Stimulated activated CD8-positive, alpha-beta memory T cell treated with anti-CD3 and anti-CD28 coated beads, Interleukin-15, amount 100 ng/mL, for 24 hours (primary cell): ENCODE measurements around the gene CEP295NL.
"Not testable (repeated sequence)": the region's sequence is repeated elsewhere in the genome, so short reads cannot be mapped to it uniquely, and the experiment has no call there.

Experiments used
- DNase-seq: peaks from one replicate; pipeline ENCODE4 v3.0.0-alpha.2; 2020; ENCODE audit warnings: low read depth

The CEP295NL gene

GRCh38 chr17:78929908-78930775, 27.1 kb upstream of the CEP295NL start:
- no peak for DNase-seq

- no peak for DNase-seq
These were observed 22.9 kb upstream of the CEP295NL start for GRCh38 chr17:78925662-78926555.

GRCh38 chr17:78925234-78925633, 22.2 kb upstream of the CEP295NL start, which contains the start of gene TIMP2:
Gene TIMP2, minus strand, starts transcription at chr17:78925387. Its CDS starts 299 bp downstream, at chr17:78925088.
- DNase-seq, result peak; percentile 25

GRCh38 chr17:78924481-78925151, 21.6 kb upstream of the CEP295NL start:
- DNase-seq, result no peak

- DNase-seq, result no peak
These were observed 20.9 kb upstream of the CEP295NL start for GRCh38 chr17:78923660-78924453.

GRCh38 chr17:78922816-78923498, 20.0 kb upstream of the CEP295NL start:
- no peak for DNase-seq

GRCh38 chr17:78921437-78921971, 18.5 kb upstream of the CEP295NL start:
- no peak for DNase-seq

GRCh38 chr17:78920528-78920927, 17.5 kb upstream of the CEP295NL start:
- no peak for DNase-seq

- DNase-seq, result no peak
These were observed 17.0 kb upstream of the CEP295NL start for GRCh38 chr17:78919861-78920450.

GRCh38 chr17:78918979-78919378, 16.0 kb upstream of the CEP295NL start:
- DNase-seq, result no peak

GRCh38 chr17:78917451-78918275, 14.7 kb upstream of the CEP295NL start:
- DNase-seq, result no peak

GRCh38 chr17:78915872-78916632, 13.1 kb upstream of the CEP295NL start:
- no peak for DNase-seq

- no peak for DNase-seq
These were observed 10.1 kb upstream of the CEP295NL start for GRCh38 chr17:78913115-78913514.

- no peak for DNase-seq
These were observed 9.1 kb upstream of the CEP295NL start for GRCh38 chr17:78912082-78912481.

GRCh38 chr17:78911543-78911942, 8.5 kb upstream of the CEP295NL start:
- not testable (repeated sequence) for DNase-seq

GRCh38 chr17:78910497-78911284, 7.7 kb upstream of the CEP295NL start:
- no peak for DNase-seq

- DNase-seq, result no peak
These were observed 5.4 kb upstream of the CEP295NL start for GRCh38 chr17:78908426-78908825.

GRCh38 chr17:78905541-78905940, 2.5 kb upstream of the CEP295NL start:
- DNase-seq, result no peak
